ENCODE data around the gene CYP39A1. TPM values are rescaled to one million over a fixed set of nuclear protein-coding genes. Genes with fewer than 3 reads are reported as not detected.

Gene CYP39A1, protein sequence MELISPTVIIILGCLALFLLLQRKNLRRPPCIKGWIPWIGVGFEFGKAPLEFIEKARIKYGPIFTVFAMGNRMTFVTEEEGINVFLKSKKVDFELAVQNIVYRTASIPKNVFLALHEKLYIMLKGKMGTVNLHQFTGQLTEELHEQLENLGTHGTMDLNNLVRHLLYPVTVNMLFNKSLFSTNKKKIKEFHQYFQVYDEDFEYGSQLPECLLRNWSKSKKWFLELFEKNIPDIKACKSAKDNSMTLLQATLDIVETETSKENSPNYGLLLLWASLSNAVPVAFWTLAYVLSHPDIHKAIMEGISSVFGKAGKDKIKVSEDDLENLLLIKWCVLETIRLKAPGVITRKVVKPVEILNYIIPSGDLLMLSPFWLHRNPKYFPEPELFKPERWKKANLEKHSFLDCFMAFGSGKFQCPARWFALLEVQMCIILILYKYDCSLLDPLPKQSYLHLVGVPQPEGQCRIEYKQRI
- 1 to 10 TPM; 4.1 to 5.3 (median 4.5) TPM for total RNA-seq
- long read RNA-seq, donor 1, partial matches to known transcripts, result 0 of 1 reads
- long read RNA-seq, donor 1, other reads (novel, unspliced or antisense), result 0 of 1 reads
- long read RNA-seq, donor 2, partial matches to known transcripts, result 0 of 2 reads
- long read RNA-seq, donor 2, other reads (novel, unspliced or antisense), result 2 of 2 reads

- peak; percentile 95 to 97 (median 96) for DNase-seq
- peak within 1 kb of the TSS; percentile 73 for H3K4me3 ChIP-seq
- ATAC-seq, result peak; percentile 99
- no peaks in the 10 kb centered on the region for H3K9me3 ChIP-seq
- intact Hi-C loops (cut with DNase I, micrococcal nuclease), result no loop called here
- TF ChIP-seq CTCF (IDR thresholded peaks at IDR 0.05), result no peak
- peaks cover 15% of the 10 kb centered on the region for H3K4me1 ChIP-seq (ENCODE audit: low read depth)
- no peaks in the 10 kb centered on the region for H3K36me3 ChIP-seq (ENCODE audit: low read depth)
Measured at GRCh38 chr6:46652603-46653438, at the start of gene CYP39A1, which contains the start of gene SLC25A27. TSS of gene CYP39A1 (minus strand) at chr6:46652818. CDS start at chr6:46652582, 236 bp downstream. TSS of gene SLC25A27 (plus strand) at chr6:46652975. CDS start at chr6:46653193, 218 bp downstream.

DNA sequence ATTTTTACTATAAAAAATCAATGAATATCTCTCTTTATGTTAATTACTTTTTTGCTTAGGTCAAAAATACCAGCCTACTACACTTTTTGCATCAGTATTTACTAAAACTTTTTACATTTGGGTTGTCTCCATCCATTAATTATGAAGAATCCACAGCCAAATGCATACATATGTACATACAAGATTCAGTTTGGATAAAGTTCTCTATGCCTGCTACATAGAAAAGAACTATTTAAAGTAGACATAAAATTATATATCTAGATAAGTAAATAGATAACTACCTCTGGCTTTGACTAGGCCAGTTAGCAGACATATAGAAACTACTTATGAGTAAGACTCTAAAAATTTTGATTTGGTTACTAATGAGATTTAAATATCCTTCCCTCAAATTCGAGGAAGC lies 47.4 kb upstream of the CYP39A1 start:
- H3K36me3 ChIP-seq (ENCODE audit: low read depth), result no peaks in the 10 kb centered on the region

GRCh38 chr6:46690911-46691451 lies 38.4 kb upstream of the CYP39A1 start:
- no peak for TF ChIP-seq CTCF (IDR thresholded peaks at IDR 0.05)
- Histone ChIP-seq H3K9me3 (no peaks in the 10 kb centered on the region), H3K36me3 (ENCODE audit: low read depth) (no peaks in the 10 kb centered on the region), H3K4me1 (ENCODE audit: low read depth) (no peaks in the 10 kb centered on the region), H3K4me3 (no peak overlapping the region)
- intact Hi-C loops (cut with DNase I, micrococcal nuclease), result no loop called here
- DNase-seq, result no peak
- ATAC-seq, result no peak

More for the DNA sequence above, 47.4 kb upstream of the CYP39A1 start:
- Histone ChIP-seq H3K9me3 (no peaks in the 10 kb centered on the region), H3K4me3 (no peak overlapping the region), H3K4me1 (ENCODE audit: low read depth) (no peaks in the 10 kb centered on the region)
- ATAC-seq (no peak), DNase-seq (no peak)
- intact Hi-C loops (cut with DNase I, micrococcal nuclease), result no loop called here
- TF ChIP-seq CTCF (IDR thresholded peaks at IDR 0.05), result no peak

DNA sequence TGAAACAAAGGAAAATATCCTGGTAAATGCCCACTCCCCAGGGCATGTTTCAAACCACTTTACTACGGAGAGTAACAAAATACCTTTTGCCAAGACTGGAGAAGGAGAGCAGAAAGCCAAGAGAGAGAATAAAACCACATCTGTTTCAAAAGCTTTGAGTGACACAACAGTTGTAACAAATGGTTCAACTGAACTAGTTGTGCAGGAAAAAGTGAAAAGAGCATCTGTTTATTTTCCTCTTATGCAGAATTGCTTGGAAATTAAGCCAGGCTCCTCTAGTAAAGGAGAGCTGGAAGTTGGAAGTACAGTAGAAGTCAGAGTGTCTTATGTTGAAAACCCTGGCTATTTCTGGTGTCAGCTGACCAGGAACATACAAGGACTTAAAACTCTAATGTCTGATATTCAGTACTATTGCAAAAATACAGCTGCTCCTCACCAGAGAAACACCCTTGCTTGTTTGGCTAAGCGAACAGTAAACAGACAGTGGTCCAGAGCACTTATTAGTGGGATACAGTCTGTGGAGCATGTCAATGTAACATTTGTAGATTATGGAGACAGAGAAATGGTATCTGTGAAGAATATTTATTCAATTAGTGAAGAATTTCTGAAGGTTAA lies 37.6 kb upstream of the CYP39A1 start:
- no peak for TF ChIP-seq CTCF (IDR thresholded peaks at IDR 0.05)
- H3K36me3 ChIP-seq (ENCODE audit: low read depth), result no peaks in the 10 kb centered on the region
- no peaks in the 10 kb centered on the region for H3K4me1 ChIP-seq (ENCODE audit: low read depth)
- H3K4me3 ChIP-seq, result no peak overlapping the region
- H3K9me3 ChIP-seq, result no peaks in the 10 kb centered on the region
- no peak for DNase-seq
- intact Hi-C loops (cut with DNase I, micrococcal nuclease), result no loop called here
- ATAC-seq, result no peak

- no peaks in the 10 kb centered on the region for H3K36me3 ChIP-seq (ENCODE audit: low read depth)
- H3K4me3 ChIP-seq, result no peak overlapping the region
- H3K9me3 ChIP-seq, result no peaks in the 10 kb centered on the region
- no peak for DNase-seq
- no peak for ATAC-seq
- intact Hi-C loops (cut with DNase I, micrococcal nuclease), result no loop called here
- no peak for TF ChIP-seq CTCF (IDR thresholded peaks at IDR 0.05)
- H3K4me1 ChIP-seq (ENCODE audit: low read depth), result no peaks in the 10 kb centered on the region
Measured at GRCh38 chr6:46689657-46690056, 37.0 kb upstream of the CYP39A1 start.

Data from mucosa of descending colon (tissue), 3 donors.